GM13977 (cell line): Measurements from ENCODE around the gene GABARAPL2.

Experiments
- DNase-seq: peaks from one replicate; pipeline ENCODE4 v3.0.0; 2012; ENCODE audit warnings: low spot score
- CTCF ChIP-seq: IDR thresholded peaks from 2 replicates; pipeline ENCODE4 v1.5.1; 2012; ENCODE audit warnings: mild to moderate bottlenecking, control low read depth; ENCODE audit not compliant: insufficient read depth; ENCODE audit errors: extremely low read depth, missing control alignments
- in situ Hi-C: fragments of 300-500 bp; cut with MboI; formaldehyde crosslinking; loops from one replicate; pipeline ENCODE4 v1.12.0; 2022; ENCODE audit warnings: low sequenced_read_pairs, low pct_unique_long_range_greater_than_20kb, mixed read lengths, inconsistent platforms; ENCODE audit not compliant: unreplicated experiment

The GABARAPL2 gene

DNA sequence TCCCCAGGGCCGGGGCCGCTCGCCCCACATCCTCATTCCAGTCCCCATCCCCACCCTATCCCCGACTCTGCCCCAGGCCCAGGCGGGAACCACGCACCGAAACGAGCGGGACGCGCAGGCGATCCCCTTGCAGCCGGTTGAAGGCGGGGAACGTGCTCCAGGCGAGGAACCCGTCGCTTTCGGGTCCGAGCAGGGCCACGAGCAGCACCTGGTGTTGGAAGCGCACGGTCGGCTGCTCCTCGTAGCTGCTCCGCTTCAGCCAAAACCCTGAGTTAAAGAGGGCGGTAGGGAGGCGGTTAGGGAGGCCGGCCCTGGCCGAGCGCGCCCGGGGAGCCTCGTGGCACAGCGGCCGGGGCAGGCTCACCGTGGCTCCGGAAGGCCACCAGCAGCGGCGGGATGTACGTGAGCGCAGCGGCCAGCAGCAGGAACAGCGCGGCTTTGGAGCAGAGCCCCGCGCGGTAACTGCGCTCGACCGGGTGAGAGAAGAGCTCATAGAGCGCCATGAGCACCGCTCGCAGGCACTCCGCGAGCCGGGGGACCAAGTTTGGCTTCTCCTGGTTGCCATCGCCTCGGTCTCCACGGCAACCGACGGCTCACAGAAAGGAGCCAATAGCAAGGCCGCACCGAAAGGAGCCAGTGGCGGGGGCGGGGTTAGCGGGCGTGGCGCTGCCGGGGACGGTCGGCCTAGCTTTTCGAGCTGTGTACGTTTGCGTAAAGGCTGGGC lies 10.3 kb upstream of the GABARAPL2 start, which contains the start of gene TMEM231:
Gene TMEM231, minus strand, starts transcription at position 546 of the 724 bp plus-strand sequence. Its CDS starts 43 bp downstream, at position 503.
- peak; percentile 16 for TF ChIP-seq CTCF
- in situ Hi-C loops = no loop called here
- peak; percentile 97 for DNase-seq

- in situ Hi-C loops = no loop called here
- DNase-seq = no peak
- TF ChIP-seq CTCF = no peak
These were observed 9.7 kb upstream of the GABARAPL2 start for GRCh38 chr16:75556431-75556950.

- DNase-seq = no peak
- in situ Hi-C loops = no loop called here
- no peak for TF ChIP-seq CTCF
These were observed 7.3 kb upstream of the GABARAPL2 start for GRCh38 chr16:75558846-75559401.

- no peak for DNase-seq
- in situ Hi-C loops = no loop called here
- TF ChIP-seq CTCF = no peak
These were observed 6.4 kb upstream of the GABARAPL2 start for GRCh38 chr16:75559564-75560372.

DNA sequence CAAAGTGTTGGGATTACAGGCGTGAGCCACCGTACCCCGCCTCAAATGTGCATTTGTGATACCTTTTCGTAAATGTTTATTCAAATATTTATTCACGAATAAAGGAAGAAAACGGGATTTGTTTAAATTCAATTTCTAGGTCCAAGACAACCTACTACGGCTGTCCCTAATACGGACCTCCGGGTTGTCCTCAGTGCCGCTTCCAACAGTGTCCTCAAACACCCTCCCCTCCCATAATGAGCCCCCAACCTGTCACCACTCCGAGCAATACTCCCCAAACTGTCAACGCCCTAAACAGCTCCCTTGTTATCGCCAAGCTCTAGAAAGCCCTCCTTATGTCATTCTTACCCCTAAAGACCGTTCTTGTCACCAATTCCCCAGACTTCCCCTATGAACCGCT lies 539 bp upstream of the GABARAPL2 start:
- no peak for DNase-seq
- no peak for TF ChIP-seq CTCF
- in situ Hi-C loops = no loop called here

- in situ Hi-C loops = no loop called here
- TF ChIP-seq CTCF = no peak
- no peak for DNase-seq
These were observed 628 bp downstream of the GABARAPL2 start for GRCh38 chr16:75566758-75567255.
